SJCRH30 (cell line): Measurements from ENCODE around the gene SP9. TPM values are rescaled to one million over a fixed set of nuclear protein-coding genes. Genes with fewer than 3 reads are reported as not detected.

Source experiments
- DNase-seq, 2 experiments: peaks; one replicate each; pipeline ENCODE4 v3.0.0-alpha.2; 2015 to 2020
- H3K27ac ChIP-seq: fragments of 250-450 bp; sonication (Bioruptor Pico); 2 replicates; pipeline ENCODE4 v1.5.1; 2020; ENCODE audit warnings: mild to moderate bottlenecking, moderate library complexity
- H3K27me3 ChIP-seq: fragments of 250-450 bp; sonication (Bioruptor Pico); 2 replicates; pipeline ENCODE4 v1.5.1; 2020; ENCODE audit warnings: mild to moderate bottlenecking, moderate library complexity
- H3K36me3 ChIP-seq: fragments of 250-450 bp; sonication (Bioruptor Pico); 2 replicates; pipeline ENCODE4 v1.5.1; 2020; ENCODE audit warnings: mild to moderate bottlenecking, moderate library complexity
- H3K4me1 ChIP-seq: fragments of 250-450 bp; sonication (Bioruptor Pico); 2 replicates; pipeline ENCODE4 v1.5.1; 2020; ENCODE audit warnings: mild to moderate bottlenecking, moderate library complexity
- H3K4me3 ChIP-seq: fragments of 250-450 bp; sonication (Bioruptor Pico); 2 replicates; pipeline ENCODE4 v1.5.1; 2020; ENCODE audit warnings: mild to moderate bottlenecking, moderate library complexity
- H3K9me3 ChIP-seq: fragments of 250-450 bp; sonication (Bioruptor Pico); replicated peaks from 2 replicates; pipeline ENCODE4 v1.5.1; 2020; ENCODE audit warnings: mild to moderate bottlenecking, moderate library complexity
- total RNA-seq: library from RNA; depleted of rRNA; stranded (reverse); fragments of >200 nt; shearing (Covaris generic); gene quantifications from 2 replicates; pipeline ENCODE4 v1.2.3, GENCODE V29; 2014

Gene SP9
- total RNA-seq, 1 experiment from 2014 or later: 4.1 TPM

DNA sequence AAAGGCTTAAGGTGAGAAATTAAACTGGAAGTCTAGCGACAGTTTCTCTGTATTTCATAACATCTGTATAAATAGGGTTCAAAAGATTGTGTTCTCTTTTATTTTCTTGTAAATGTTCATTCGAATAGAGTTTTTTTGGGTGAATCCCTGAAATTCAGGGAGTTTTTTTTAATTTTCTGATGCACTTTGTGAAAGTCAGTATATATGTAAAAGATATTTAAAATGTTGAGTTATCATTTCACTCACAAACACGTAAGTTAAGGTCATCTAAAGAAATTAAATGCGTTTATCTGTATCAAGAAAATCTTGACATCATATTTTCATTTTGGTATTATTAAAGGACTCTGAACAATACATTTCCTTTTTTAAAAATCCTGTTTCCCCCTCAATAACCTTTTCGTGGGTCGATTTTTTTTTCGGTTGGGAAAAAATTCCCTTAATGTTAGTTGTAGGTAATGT, 3.4 kb downstream of the SP9 start:
- no peaks in the 10 kb centered on the region for H3K4me1 ChIP-seq
- H3K27ac ChIP-seq: no peak overlapping the region
- no peaks in the 10 kb centered on the region for H3K27me3 ChIP-seq
- peak overlapping the region; percentile 72 for H3K4me3 ChIP-seq
- peaks cover 2% of the 10 kb centered on the region; the same call in 1 of the 2 replicates for H3K36me3 ChIP-seq
- H3K9me3 ChIP-seq: no peaks in the 10 kb centered on the region; the same call in 1 of the 2 replicates
- no peak for DNase-seq

DNA sequence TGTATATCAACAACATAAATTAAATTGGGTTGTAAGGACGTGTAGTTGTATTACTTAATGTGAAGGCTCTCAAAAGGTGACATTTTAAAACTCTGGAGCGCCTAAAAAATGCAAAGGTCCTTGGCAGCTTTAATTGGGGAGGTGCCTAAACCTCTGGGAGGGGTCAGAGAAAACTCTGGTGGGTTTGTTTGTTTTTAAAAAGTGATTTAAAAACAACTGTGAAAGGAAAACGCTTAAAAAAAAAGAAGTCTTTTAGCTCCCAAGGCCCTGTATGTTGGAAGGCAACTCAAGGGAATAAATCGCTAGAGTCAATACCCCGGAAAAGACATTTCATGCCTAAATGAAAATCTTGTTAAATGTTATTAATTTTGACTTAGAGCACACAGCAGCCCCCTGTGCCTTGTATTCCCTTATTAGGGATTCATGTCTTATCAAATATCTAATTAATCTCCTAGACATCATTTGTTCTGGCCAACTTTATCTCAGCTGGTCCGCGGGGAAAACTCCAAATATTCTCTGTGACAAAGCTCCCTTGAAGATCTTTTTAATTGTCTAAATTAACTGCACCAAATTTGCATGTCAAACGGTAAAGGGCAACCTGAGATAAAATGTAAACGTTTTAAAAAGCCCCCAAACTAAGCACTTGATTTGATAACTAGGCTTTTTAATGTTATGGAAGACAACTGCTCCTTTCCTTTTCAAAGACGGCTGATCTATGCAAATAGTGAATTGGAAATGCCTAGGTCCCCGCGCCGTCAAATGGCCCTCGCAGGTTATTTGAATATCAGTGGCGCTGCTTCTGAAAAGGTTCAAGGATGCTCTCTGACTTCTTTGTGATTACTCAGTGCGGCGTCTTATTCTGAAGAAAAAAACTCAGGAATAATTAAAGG, 4.2 kb downstream of the SP9 start:
- H3K27me3 ChIP-seq: no peaks in the 10 kb centered on the region
- H3K9me3 ChIP-seq: no peaks in the 10 kb centered on the region; the same call in 1 of the 2 replicates
- H3K4me3 ChIP-seq: no peak overlapping the region
- H3K36me3 ChIP-seq: peaks cover 2% of the 10 kb centered on the region; the same call in 1 of the 2 replicates
- no peak for DNase-seq
- no peaks in the 10 kb centered on the region for H3K4me1 ChIP-seq
- H3K27ac ChIP-seq: no peak overlapping the region

DNA sequence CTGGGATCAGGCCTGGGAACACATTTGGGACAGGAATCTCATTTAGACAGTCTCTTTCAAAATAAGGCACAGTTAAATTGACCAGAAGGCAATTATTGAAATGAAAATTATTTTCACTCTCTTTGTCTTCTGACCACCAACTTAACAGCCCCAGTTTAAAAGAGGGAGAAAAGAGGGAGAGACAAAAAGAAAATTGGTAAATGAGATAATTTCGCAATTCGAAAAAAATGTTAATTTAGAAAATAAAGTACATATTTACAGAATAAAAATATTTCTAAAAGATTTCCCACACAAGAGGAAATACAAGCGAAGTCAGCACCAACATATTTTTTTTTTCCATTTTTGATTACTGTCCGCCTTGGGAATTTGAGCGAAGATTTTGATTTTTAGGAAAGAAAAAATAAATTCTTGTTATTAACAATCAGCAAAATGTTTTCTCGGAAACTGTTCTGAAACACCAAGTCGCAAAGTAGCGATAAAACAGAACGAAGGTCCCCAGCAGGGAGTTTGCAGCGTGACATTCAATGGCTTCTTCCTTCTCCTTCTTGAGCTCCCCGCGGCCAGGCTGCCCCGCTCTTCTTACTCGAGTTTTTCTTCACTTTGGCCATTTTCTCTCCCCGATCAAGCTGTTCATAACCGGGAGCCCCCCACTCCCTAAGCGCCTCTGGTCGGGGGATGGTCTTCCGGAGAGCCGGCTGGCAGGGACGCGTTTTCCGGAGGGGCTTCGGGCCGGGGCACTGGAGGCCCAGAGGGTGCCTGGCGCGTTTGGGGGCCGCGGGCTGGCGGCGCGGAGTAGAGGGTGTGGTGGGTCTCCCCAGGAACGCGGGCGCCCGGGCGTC, 5.0 kb downstream of the SP9 start:
- Histone ChIP-seq H3K27ac (no peak overlapping the region), H3K4me1 (no peaks in the 10 kb centered on the region), H3K36me3 (peaks cover 2% of the 10 kb centered on the region; the same call in 1 of the 2 replicates), H3K9me3 (no peaks in the 10 kb centered on the region; the same call in 1 of the 2 replicates), H3K27me3 (no peaks in the 10 kb centered on the region), H3K4me3 (no peak overlapping the region)
- DNase-seq: no peak

DNA sequence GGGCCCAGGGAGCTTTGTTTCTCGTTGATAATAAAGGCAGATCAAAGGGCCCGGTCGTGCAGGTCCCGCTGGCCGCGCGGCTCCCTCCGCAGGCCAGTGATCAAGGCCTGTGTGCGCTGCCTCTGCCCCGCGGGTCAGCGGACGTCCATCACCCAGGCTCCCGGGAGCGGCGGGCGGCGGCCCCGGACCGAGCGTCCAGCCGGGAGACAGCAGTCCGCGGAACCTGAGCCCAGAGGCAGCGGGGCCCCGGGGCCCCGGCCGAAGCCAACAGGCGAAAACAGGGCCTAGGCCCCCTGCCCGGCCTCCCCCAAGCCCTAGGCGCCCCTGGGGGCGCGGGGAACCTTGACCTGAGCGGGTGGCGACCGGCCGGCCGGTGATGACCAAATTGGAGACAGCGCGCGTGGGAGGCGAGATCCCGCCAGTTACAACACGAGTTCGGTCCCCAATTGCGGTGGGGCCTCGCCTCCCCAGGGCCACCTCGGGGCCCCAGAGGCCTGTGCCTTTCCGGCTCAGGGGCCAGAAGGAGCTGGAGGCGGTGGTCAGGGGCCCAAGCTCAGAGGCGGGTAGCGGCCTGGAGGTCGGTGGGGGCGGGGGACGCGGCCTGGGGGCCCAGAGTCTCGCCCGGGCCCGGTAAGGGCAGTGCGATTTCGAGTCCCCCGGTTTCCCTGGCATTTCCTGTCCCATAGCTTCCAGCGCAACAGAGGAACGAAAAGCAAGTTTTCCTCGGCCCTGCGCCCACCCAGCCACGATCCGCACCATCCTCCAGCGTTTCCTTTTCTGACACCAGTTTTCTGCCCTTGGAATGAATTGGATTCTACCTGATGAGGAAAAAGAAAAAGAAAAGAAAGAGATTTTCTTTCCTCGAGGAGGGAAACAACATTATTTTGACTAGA, 5.9 kb downstream of the SP9 start:
- no peaks in the 10 kb centered on the region for H3K4me1 ChIP-seq
- no peak overlapping the region for H3K27ac ChIP-seq
- no peak for DNase-seq
- peaks cover 2% of the 10 kb centered on the region; the same call in 1 of the 2 replicates for H3K36me3 ChIP-seq
- no peaks in the 10 kb centered on the region; the same call in 1 of the 2 replicates for H3K9me3 ChIP-seq
- no peak overlapping the region for H3K4me3 ChIP-seq
- H3K27me3 ChIP-seq: no peaks in the 10 kb centered on the region

DNA sequence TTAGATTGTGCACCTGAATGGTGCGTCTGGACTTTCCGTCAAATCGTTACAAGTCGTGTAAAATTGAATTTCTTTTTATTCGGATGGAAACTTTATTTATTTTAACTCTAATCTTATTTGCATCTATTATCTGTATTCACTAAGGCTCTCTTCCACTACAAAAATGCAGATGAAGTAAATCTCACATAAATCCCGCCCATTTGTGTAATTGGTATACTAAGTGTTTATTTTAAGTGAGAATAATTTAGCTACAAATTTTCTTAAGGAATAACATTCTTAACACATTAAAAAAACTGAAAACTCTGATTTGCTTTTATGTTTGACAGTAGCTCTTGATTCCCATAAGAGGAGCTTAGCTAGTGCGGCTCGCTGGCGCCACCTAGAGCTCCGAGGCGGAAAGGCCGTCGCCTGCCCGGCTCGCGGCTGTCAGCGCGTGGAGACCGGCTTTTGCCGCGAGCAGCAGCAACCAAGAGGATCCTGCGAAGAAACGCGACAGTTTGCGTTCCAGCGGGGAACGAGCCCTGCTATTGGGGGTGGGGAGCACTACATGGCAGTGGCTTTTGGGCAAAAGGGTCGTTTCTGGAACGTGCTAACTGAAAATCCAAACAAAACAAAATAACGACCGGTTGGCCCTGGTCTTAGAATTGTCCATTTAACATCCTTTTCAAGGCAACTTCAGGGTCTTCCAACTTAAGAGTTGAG, 6.7 kb downstream of the SP9 start:
- H3K27ac ChIP-seq: no peak overlapping the region
- no peaks in the 10 kb centered on the region for H3K27me3 ChIP-seq
- DNase-seq: peak; percentile 64 to 74
- no peaks in the 10 kb centered on the region; the same call in 1 of the 2 replicates for H3K9me3 ChIP-seq
- H3K4me1 ChIP-seq: no peaks in the 10 kb centered on the region
- peaks cover 2% of the 10 kb centered on the region; the same call in 1 of the 2 replicates for H3K36me3 ChIP-seq
- no peak overlapping the region for H3K4me3 ChIP-seq

DNA sequence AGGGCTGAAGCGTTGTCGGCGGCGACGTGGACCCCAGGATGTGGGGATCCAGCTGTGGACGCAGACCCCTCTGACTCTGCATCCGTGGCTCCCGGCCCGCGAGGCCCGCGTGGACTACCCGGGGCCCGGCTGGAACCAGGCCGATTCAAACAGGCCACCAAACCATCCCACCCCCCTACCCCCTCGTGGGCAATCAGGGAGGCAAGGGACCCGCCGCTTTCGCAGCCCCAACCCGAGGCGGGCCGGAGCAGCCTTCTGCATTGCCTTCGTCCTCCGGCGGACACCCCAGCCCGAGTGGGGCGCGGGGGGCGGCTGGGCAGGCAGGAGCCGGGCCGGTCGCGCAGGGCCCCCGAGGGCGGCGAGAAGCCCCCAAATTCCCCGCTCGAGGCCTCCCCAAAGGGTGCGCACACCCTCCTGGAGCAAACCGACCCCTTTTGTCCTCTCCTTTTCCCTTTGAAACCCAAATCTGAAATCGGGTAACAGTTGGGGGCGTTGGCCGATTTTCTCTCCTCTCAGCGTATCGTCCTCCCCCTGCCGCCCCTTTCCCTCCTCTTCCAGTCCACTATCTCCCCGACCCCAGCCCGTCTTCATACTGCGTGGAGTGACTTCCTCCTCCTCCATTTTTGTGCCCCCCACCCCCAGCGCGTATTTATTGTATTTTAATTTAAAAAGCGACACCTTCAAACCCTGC, 7.4 kb downstream of the SP9 start:
- DNase-seq: no peak
- no peak overlapping the region for H3K27ac ChIP-seq
- H3K36me3 ChIP-seq: peaks cover 2% of the 10 kb centered on the region; the same call in 1 of the 2 replicates
- H3K4me1 ChIP-seq: no peaks in the 10 kb centered on the region
- no peaks in the 10 kb centered on the region; the same call in 1 of the 2 replicates for H3K9me3 ChIP-seq
- H3K27me3 ChIP-seq: no peaks in the 10 kb centered on the region
- no peak overlapping the region for H3K4me3 ChIP-seq

DNA sequence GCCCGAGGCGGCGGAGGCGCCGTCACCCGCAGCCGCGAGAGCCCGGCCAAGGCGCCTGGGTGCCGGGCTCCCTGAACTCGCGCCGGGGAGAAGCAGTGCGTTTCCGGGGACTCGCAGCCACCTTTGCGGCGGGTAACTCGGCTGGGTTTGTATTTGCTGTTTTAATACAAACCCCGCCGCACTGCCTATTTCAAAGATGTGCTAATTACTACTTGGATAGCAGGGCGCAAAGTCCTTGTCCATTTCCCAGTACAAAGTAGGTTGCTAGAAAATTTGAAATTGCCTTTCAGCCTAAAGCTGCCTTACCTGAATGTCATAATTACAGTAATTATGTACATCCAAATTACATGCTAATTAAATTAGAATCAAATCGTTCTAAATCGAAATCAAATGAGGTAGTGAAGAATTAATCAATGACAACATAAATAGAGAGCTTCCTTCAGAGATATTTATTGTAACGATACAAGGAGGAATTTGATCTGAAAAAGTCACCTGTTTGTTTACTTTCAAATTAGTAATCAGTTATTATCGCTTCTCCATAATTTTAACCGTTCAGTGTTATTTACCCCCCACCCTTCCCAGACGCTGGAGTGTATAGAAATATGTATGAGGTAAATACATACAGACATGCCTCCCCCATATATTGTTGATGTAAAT, 8.1 kb downstream of the SP9 start:
- H3K4me1 ChIP-seq: no peaks in the 10 kb centered on the region
- no peaks in the 10 kb centered on the region for H3K27me3 ChIP-seq
- H3K9me3 ChIP-seq: no peaks in the 10 kb centered on the region; the same call in 1 of the 2 replicates
- peaks cover 2% of the 10 kb centered on the region; the same call in 1 of the 2 replicates for H3K36me3 ChIP-seq
- DNase-seq: no peak
- H3K27ac ChIP-seq: no peak overlapping the region
- H3K4me3 ChIP-seq: no peak overlapping the region

DNA sequence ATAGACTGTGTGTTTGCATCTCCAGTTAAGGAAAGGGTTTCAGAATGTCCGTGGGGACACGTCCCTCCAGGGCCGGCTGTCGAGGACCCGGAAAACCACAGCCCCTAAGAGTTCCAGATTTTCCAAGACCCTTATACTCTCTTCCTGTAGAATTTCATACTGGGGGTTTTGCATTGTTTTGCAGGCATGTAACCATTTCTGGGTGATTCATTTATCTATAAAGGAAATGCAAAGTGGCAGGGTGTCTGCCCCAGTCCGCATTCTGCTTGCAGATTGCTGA, 8.5 kb downstream of the SP9 start:
- no peak overlapping the region for H3K27ac ChIP-seq
- no peak overlapping the region for H3K4me3 ChIP-seq
- 0 out of 2 replicates have a peak, but pooled peaks cover under 1% of the 10 kb centered on the region for H3K36me3 ChIP-seq
- no peak for DNase-seq
- no peaks in the 10 kb centered on the region; the same call in 1 of the 2 replicates for H3K9me3 ChIP-seq
- no peaks in the 10 kb centered on the region for H3K27me3 ChIP-seq
- no peaks in the 10 kb centered on the region for H3K4me1 ChIP-seq

DNA sequence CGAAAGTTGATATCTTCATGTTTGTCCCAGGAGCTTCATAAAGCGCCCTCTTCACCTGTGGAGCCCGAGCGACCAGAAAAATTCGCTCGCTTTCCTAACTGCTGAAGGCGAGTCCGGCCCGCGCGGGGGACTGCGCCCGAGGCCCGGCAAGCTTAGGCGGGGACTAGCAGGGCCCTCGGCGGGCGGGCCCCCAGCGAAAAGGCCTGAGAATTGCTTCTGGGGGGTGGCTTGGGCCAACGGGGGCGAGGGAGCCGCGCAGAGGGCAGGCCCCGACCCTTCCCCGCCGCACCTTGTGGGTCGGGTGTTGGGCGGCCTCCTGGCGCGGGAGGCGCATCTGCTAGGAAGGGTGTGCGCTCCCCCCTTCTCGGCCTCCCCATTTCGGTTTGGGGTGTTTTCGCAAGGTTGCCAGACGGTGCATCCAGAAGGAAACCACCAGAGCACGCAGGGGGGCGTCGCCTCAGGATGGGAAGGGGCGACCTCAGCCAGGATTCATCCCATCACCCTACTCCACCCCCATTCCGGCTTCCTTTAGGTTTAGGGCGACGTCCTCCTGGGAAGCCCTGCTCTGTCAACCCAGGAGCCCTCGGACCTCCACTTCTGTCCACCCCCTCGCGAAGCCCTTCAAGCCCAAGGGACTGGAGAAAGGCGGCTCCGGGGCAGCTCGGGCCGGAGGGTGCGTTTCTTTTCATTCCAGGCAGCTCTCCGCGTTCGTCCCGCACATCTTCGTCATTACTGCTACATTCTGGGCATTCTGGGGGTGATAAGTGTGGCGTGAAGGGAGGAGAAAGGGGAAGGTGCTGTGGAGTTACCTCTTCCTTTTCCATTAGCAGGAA, 9.1 kb downstream of the SP9 start:
- no peaks in the 10 kb centered on the region for H3K4me1 ChIP-seq
- peaks cover 4% of the 10 kb centered on the region; the same call in 1 of the 2 replicates for H3K36me3 ChIP-seq
- H3K4me3 ChIP-seq: no peak overlapping the region
- no peak overlapping the region for H3K27ac ChIP-seq
- DNase-seq: no peak
- H3K9me3 ChIP-seq: no peaks in the 10 kb centered on the region; the same call in 1 of the 2 replicates
- H3K27me3 ChIP-seq: no peaks in the 10 kb centered on the region

DNA sequence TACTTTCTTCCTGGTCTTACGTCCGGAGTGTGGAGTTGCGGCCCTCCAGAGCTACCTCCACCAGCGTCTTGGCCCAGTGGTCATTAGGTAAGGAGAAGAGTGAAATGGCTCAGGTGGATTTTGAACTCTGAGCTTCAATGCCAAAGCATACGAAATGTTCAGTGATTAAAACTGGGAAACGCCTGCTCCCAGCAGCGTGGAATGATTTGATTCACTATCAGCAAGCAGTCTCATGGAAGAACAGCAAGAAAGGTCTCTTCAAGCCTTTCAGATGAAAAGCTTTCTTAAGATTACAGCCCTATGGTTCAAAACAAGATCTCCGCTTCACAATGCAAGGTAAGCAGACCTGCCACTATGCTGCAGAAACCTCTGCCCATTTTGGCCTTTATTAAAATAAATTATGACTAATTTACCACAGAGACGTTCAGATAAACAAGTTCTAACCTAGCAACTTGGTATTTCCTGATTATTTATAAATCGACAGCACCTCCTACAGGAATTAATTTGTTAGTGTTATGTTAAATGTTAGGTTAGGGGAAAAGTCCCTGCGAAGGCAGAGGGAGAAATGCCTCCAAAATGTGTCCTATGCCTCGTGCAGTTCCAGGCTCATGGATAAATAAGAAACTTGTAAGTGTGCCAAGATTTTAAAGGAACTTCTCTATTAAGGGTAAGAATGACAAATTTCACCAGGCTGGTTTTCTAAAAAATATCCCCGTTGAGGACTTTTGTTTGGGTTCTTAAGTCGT, 10.1 kb downstream of the SP9 start:
- H3K4me3 ChIP-seq: no peak overlapping the region
- no peaks in the 10 kb centered on the region for H3K27me3 ChIP-seq
- peak in 1 of 2 experiments; percentile 72 for DNase-seq
- H3K36me3 ChIP-seq: peaks cover 5% of the 10 kb centered on the region; the same call in 1 of the 2 replicates
- H3K27ac ChIP-seq: no peak overlapping the region
- H3K4me1 ChIP-seq: no peaks in the 10 kb centered on the region
- H3K9me3 ChIP-seq: no peaks in the 10 kb centered on the region; the same call in 1 of the 2 replicates

DNA sequence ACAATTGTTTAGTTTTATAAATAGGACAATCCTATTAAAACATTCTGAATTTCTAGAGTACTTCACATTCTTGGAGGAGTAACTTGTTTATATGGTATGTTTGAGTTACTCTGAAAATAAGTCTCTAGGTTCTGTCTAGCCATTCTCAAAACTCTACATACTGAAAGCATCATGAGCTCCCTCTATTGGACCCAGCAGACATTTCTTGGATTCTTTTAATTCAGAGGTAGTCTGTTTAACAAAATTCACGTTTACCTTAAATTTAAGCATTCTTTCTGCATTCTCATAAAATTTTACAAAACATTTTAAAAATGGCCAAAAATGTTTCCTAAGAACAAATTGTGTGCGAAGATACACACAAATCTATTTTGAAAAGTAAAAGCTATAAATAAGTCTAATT, 15.3 kb downstream of the SP9 start:
- H3K9me3 ChIP-seq: no peaks in the 10 kb centered on the region
- H3K27me3 ChIP-seq: no peaks in the 10 kb centered on the region
- H3K4me3 ChIP-seq: no peak overlapping the region
- peaks cover 9% of the 10 kb centered on the region; the same call in 1 of the 2 replicates for H3K36me3 ChIP-seq
- H3K27ac ChIP-seq: no peak overlapping the region
- DNase-seq: peak in 1 of 2 experiments; percentile 54
- no peaks in the 10 kb centered on the region for H3K4me1 ChIP-seq
